NCI-H1417 treated with DMSO at 0.1 percent for 48 hours (cell line): ENCODE measurements around the gene ATP8B4.
"Not testable (repeated sequence)": the region's sequence is repeated elsewhere in the genome, so short reads cannot be mapped to it uniquely, and the experiment has no call there.

ENCODE experiments used
- DNase-seq: peaks from one replicate; lab custom pipeline; 2025; lab: John Stamatoyannopoulos, UW

The ATP8B4 gene

GRCh38 chr15:50137893-50138292, 18.9 kb upstream of the ATP8B4 start:
- no peak for DNase-seq

DNA sequence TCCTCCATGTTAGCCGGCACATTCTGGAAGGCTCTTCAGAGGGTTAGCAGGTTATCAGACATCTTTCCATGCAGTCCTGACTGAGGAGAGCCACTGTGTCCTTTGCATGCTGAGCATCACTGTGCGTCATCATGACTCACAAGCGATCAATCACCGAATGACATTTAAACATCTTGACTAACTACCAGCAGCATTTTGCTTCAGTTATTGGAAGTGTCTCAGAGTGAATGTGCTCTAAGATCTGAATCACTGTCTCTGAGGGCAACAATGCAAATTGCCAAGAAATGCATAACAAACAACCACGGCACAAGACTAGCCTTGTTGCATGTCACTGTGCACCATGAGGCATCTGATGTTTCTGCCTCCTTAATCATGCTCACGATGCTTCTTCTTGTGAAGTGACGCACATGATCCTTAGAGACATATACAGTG, 18.3 kb upstream of the ATP8B4 start:
- DNase-seq: no peak

DNA sequence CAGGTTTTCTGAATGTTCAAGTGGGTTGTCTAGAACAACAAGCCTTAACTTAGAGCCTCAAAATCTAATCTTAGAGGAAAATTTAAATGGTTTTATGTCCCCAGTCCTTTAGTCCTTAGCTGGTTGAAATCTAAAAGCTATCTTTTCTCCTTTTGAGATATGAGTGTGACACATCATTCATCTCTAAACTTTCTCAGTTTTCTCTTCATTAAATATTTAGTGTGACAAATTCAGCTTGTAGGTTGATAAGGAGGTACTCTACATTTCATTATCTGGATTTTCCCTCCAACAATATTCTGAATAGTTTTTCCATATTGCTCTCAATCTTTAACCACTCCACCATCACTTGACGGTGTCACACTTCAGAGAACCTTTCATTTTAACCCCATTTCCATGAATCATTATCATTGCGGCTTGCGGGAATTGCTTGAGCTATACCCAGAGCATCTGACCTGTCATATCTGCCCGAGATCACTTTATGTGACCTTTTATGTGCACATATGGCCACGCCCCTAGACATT, 16.1 kb upstream of the ATP8B4 start:
- DNase-seq: no peak

- DNase-seq: no peak
Observed at GRCh38 chr15:50134524-50135024, 15.5 kb upstream of the ATP8B4 start.

- DNase-seq: not testable (repeated sequence)
Observed at GRCh38 chr15:50132251-50132984, 13.4 kb upstream of the ATP8B4 start.

GRCh38 chr15:50131617-50132016, 12.6 kb upstream of the ATP8B4 start:
- DNase-seq: no peak

GRCh38 chr15:50128266-50128665, 9.2 kb upstream of the ATP8B4 start:
- no peak for DNase-seq

- no peak for DNase-seq
Observed at GRCh38 chr15:50127255-50127777, 8.3 kb upstream of the ATP8B4 start.

- no peak for DNase-seq
Observed at GRCh38 chr15:50126072-50126471, 7.0 kb upstream of the ATP8B4 start.

- no peak for DNase-seq
Observed at GRCh38 chr15:50124631-50125030, 5.6 kb upstream of the ATP8B4 start.

GRCh38 chr15:50123861-50124557, 5.0 kb upstream of the ATP8B4 start:
- no peak for DNase-seq

DNA sequence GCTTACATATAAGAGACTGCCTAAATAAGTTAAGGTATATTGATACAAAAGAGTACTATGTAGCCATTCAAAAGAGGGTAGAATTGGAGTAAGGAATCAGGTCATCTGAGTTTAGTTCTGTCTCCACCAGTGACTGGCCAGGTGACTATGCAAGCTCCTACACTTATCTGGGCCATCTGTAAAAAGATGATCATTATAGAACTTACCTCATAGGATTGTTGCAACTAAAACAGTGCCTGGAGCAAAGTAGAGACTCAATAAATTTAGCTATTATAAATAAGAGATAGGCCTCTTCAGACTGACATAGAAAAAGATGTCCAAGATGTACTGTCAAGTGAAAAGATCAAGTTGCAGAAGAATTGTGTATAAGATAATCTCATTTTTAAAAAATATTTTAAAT, 1.7 kb upstream of the ATP8B4 start:
- DNase-seq: no peak

- no peak for DNase-seq
Observed at GRCh38 chr15:50117431-50118027, 1.5 kb downstream of the ATP8B4 start.

GRCh38 chr15:50116477-50116876, 2.6 kb downstream of the ATP8B4 start:
- DNase-seq: no peak

DNA sequence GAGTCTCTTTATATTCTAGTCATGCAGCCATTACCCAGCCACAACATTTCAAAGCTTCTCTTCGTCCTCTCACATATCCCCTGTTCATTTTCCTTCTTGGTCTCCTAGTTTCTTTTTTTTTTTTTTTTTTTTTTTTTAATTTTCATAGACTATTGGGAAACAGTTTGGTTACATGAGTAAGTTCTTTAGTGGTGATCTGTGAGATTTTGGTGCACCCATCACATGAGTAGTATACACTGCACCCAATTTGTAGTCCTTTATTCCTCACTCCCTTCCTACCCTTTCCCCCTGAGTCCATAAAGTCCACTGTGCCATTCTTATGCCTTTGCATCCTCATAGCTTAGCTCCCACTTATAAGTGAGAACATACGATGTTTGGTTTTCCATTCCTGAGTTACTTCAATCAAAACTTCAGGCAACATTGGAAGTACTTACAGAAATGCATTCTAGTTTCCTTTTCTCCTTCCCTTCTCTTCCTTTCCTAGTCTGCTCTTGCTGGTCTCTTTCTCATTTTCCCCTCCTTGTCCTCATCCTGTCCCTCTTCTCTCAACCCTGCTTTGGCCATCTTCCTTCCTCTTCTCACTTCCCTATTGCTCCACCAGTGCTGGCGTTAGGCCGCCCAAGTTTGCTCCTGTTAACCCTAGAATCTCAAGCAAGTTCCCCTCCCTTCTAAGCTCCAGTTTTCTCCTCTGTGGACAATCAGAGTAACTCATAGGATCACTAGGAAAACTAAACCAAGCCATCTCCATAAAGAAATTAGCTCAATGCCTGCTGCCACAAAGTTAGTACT, 4.8 kb downstream of the ATP8B4 start:
- no peak for DNase-seq

GRCh38 chr15:50113187-50113505, 5.9 kb downstream of the ATP8B4 start:
- no peak for DNase-seq

DNA sequence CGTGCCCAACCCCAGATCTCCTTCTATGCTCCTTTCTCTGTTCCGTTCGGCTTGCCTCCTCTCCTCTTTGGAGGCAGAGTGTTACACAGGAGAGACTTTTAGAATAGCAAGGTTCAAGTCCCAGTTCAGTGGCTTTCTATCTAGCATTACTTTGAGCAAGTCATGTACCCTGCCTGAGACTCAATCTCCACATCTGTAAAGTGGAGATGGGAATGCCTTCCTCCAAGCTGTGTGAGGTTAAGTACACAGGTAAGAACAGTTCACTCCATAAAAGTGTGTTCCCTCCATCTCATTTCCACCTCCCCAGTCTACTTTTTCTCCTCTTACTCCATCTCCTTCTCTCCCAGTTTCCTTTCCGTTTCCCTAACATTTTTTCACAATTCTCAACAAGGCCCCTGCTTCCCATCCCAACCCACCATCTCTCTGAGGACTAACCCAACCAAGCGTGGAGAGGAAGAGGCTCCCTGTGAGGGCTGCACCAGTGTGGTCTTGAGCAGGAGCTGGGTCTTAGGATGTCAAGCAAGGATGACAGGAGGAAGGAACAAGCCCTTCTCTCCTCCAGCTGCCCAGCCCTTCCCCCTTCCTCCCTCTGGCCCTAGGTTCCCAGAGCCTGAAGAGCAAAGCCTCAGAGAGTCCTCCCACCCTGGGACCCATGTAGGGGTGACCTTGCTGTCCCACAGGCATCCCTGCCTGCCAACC, 6.4 kb downstream of the ATP8B4 start:
- DNase-seq: no peak

DNA sequence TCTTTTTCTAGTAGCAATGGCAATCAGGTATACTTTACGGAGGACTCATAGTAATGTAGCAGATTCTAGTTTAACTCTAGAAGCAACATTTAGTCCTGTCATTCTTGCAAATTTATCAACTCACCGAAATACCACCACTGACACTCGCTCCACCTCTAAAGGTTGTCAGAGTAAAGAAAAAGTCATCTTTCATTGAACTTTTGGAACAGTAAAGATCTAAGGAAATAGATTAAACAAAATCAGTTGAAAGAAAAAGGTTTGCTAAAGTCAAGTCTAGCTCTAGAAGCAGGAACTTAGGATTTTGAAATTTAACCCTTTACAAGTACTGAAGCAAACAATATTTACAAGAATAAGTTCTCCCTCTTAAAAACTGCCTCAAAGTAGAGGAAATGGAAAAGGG, 8.7 kb downstream of the ATP8B4 start:
- no peak for DNase-seq

GRCh38 chr15:50109076-50109987, 9.7 kb downstream of the ATP8B4 start:
- no peak for DNase-seq

DNA sequence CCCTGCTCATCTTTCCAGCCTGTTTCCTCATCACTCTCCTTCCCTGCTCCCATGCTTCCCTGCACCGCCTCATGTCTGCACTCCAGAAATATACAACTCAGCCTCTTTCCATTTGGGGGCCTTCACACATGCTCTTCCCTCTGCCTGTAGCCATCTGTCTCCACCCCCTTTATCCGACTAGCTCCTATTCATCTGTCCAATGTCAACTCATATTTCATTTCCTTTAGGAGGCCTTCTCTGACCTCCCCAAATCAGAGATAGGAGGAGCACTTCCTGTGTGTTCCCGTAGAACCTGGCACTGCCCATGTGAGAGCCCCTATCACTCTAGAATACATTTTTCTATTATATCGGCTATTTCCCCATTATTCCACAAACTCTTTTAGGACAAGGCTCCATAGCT, 10.6 kb downstream of the ATP8B4 start:
- no peak for DNase-seq
